ENCODE measurements around the gene PSORS1C1.
"Not testable (repeated sequence)": the region's sequence is repeated elsewhere in the genome, so short reads cannot be mapped to it uniquely, and the experiment has no call there.

Gene PSORS1C1

DNA sequence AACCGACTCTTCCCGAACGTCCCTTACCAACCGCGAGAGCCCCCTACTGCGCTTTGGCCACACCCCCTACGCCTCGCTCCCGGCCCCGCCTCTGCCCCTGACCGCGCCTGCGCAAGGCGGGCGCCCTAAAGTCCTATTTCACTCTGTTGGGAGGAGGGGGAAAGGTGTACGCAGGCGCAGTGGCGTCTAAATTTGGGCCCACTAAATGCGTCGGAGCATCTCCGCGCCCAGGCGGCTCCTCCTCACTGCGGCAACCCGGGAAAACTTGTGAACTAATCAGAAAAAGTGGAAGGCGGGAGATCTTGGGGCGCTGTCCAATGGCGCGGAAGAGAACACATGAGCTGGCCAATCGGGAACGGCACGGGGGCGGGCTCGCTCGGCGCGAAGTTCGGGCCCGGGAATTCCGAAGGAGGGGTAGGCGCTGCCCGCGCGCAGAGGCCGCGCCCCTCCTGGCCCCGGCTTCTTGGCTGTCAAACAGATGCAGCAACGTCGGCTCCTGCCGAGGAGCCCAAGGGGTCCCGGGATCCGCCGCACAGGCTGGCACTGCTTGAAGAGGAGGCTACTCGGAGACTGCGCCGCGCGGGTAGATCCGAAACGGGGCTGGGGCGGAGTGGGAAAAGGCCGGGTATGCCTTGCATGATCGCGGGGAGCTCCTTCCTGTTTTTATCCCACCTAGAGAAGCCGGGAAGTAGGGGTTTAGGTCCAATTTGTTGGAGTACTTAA lies 43.7 kb downstream of the PSORS1C1 start, which contains the start of gene TCF19:
TSS of gene TCF19 (plus strand) at position 450 of the 723 bp plus-strand sequence. CDS start 881 bp downstream, outside the sequence.
- peak; percentile 81 to 99 (median 95) for DNase-seq

DNA sequence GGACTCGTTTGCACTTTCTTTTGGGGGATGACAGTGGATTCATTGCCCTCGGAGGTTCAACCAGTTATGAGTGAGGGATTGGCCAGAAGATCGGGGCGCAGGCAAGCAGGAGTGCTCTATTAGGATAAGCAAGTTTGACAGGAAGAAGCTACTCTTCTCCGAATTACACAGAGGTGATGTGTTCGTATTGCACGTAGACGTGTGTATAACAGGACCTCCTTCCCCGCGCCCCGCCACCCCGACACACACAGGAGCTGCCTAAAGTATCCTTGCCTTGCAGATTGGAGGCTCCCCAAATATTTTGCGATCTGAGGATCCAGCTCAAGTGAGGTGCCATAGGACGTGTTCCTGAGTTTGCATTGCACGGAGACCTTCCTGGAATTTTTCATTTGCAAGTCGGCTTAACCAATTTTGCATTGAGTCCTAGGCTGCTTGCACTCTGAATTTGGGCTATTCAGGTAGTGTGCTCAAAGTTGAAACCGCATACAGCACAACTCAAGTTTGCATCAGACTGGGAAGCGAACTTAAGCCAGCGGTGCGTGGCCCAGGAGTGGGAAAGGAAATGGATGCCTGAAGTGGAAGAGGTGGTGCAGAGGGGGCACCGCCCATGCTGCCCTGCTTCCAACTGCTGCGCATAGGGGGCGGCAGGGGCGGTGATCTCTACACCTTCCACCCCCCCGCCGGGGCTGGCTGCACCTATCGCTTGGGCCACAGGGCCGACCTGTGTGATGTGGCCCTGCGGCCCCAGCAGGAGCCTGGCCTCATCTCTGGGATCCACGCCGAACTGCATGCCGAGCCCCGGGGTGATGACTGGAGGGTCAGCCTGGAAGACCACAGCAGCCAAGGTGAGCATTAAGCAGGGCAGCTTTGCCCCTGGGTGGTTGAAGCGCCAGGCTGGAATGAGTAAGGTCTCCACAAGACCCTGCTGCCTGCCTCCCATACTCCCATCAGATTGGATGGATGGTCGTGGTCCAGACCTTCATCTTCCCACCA lies 44.6 kb downstream of the PSORS1C1 start:
- no peak for DNase-seq

DNA sequence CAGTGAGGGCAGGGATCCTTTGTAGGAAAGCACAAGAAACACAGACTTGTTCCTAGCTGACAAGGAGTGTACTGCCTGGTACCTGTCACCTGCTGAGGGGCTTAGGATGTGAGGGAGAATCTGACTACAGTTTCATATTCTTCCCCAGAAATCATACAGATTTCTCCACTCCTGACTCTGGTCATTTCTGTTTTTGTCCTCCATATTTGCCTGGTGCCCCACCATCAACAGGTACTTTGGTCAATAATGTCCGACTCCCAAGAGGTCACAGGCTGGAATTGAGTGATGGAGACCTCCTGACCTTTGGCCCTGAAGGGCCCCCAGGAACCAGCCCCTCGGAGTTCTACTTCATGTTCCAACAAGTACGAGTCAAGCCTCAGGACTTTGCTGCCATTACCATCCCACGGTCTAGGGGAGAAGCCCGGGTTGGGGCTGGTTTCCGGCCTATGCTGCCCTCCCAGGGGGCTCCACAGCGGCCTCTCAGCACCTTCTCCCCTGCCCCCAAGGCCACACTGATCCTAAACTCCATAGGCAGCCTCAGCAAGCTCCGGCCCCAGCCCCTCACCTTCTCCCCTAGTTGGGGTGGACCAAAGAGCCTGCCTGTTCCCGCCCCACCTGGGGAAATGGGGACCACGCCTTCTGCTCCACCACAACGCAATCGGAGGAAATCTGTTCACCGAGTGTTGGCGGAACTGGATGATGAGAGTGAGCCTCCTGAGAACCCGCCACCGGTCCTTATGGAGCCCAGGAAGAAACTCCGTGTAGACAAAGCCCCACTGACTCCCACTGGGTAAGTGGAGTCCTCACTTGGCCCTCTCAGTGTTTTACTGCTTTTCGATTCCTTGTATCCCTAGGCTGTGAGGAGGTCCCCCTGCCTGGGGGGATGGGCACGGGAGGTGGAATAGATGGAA lies 46.9 kb downstream of the PSORS1C1 start:
- DNase-seq: no peak

DNA sequence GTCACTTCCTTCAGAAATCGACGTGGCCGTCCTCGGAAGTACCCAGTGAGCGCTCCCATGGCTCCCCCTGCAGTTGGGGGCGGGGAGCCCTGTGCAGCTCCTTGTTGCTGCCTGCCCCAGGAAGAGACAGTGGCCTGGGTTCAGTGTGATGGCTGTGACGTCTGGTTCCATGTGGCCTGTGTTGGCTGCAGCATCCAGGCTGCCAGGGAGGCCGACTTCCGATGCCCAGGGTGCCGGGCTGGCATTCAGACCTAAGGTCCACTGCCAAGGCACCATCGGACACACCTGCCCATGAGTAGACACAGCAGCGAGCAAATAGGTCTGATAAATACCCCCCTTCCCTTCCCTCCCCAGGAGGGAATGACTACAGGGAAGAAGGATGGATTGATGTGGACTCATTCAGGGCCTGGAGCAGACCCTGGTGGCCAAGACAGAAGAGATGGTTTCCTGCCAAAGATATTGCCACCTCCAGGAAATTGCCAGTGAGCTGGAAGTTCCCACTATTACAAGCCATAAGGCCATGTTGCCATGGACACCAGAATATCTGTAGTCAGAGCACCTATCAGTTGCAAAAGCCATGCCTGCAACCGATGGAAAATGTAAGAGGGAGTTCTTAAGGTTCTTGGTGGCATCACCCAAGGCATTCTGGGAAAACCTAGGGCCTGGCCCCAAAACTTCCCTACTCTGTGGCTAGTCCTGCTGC lies 48.0 kb downstream of the PSORS1C1 start:
- DNase-seq: no peak

DNA sequence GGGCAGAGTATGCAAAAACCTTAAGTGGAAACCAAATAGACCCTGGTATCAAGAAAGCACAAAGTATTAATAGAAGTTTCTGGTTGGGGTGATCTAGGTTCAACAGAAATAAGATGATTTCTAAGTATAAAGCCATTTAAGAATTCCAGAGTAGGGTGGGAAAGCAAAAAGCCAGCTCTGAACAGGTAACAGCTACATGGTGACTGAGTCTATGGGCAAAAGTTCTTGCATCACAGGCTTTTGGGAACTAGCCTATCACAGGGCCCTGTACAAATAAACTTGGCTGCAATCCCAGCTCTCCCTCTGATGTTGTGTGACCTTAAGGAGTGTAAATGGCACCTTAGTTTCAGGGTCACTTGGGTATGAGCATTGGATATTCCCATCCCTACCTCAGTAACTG lies 49.3 kb downstream of the PSORS1C1 start:
- no peak for DNase-seq

DNA sequence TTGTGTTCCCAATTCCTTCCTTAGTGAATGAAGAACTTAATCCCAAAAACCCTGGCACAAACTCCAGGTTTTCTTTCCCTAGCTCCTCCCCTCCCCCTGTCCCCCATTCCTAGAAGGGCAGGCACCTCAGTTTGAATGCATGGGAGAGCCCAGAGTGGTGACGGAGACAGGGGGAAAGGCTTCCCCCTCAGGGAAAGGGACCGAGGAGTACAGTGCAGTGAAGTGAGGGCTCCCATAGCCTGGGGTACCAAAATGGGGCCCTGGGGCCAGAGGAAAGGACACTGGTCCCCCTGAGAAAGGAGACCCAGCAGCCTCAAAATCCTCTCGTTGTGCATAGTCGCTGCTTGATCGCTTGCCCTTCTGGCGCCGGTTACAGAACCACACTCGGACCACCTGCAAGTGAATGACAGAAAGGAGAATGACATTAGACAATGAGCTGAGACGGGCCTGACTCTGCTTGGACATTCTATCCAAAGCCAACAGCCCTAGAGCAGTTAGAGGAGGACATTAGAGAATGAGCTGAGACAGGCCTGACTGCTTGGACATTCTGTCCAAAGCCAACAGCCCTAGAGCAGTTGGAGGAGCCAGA lies 50.0 kb downstream of the PSORS1C1 start:
- not testable (repeated sequence) for DNase-seq

DNA sequence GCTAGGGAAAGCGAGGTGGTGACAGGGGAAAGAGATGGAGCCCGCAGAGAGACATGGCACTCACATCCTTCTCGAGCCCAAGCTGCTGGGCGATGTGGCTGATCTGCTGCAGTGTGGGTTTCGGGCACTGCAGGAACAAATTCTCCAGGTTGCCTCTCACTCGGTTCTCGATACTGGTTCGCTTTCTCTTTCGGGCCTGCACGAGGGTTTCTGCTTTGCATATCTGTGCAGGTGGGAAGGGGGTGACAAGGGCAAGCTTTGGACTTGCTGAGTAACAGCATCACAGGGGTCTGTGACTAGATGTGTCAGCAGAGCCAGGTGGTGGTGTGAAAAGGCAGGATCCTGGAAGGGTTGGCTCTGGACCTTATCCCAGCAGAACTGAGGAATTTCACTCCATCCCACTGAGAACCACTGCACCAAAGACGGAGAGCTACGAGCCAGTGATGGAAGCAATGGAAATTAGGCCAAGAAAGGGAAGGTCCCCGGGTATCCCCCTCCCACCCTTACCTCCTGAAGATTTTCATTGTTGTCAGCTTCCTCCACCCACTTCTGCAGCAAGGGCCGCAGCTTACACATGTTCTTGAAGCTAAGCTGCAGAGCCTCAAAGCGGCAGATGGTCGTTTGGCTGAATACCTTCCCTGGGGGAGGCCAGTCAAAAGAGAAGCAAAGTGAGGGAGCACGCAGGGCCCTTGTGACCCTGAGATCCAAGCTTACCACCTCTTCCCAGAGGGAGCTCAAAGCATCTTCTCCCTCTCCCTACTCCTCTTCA lies 50.6 kb downstream of the PSORS1C1 start:
- not testable (repeated sequence) for DNase-seq

DNA sequence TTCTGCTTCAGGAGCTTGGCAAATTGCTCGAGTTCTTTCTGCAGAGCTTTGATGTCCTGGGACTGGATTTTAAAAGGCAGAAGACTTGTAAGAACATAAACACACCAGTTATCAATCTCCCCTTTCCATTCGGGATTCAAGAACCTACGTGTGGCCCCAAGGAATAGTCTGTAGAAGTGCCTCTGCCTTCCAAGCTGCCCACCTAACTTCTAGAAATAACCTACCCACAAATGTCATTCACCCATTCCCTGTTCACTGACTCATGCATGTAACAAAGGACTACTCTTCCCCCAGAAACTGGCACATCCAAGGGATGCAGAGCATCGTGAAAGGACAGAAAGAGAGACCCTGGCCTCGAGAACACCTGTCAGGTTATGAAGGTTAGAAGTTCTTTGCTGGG lies 51.4 kb downstream of the PSORS1C1 start:
- no peak for DNase-seq

DNA sequence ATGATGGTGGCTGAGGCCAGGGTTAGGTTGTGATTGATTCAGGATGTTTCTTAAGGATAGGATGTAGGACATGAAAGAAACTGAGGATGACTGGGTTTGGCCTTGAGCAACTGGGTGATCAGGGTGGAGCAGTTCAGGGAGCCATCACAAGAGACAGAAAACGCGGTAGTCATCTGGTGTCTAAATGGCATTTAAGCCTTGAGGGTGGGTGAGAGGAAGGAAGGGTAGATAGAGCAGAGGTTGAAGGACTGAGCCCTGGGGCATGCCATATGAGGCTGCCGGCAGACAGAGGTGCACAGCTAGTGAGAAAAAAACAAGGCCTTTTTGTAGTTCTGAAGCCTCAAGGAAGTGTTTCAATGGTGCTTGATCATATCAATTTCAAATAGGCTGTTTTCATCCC lies 54.0 kb downstream of the PSORS1C1 start:
- DNase-seq: no peak

DNA sequence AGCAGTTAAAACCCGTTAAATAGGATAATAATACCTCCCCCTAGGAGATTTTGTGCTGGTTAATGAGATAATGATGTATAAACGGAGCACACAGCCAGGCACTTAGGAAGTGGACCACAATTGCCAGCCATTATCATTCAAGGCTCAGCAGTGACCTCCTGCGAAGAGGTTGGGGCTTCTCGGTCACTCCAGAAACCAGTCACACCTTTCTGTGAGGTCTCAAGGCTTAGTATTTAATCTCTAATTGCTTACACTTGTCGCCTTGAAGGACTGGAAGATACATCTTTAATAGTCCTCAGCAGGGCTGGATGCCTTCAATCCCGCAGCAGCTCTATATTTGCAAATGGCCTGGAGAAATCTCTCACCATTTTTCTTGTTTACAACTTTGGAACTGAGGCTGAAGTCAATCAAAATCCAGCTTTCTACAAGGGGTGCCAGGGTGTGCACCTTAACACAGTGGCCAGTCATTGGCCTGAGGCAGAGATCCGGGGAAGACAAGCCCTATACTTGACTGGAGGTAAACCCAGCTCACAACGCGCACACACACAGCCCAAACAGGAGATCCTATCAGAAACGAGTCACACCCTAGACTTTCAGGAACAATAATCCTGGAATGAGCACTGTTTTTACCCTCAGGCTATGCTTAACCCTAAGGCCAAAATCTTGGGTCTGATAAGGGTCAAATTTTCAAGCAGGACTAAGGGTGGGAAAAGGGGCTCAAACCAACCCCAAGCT lies 54.7 kb downstream of the PSORS1C1 start:
- DNase-seq: no peak

DNA sequence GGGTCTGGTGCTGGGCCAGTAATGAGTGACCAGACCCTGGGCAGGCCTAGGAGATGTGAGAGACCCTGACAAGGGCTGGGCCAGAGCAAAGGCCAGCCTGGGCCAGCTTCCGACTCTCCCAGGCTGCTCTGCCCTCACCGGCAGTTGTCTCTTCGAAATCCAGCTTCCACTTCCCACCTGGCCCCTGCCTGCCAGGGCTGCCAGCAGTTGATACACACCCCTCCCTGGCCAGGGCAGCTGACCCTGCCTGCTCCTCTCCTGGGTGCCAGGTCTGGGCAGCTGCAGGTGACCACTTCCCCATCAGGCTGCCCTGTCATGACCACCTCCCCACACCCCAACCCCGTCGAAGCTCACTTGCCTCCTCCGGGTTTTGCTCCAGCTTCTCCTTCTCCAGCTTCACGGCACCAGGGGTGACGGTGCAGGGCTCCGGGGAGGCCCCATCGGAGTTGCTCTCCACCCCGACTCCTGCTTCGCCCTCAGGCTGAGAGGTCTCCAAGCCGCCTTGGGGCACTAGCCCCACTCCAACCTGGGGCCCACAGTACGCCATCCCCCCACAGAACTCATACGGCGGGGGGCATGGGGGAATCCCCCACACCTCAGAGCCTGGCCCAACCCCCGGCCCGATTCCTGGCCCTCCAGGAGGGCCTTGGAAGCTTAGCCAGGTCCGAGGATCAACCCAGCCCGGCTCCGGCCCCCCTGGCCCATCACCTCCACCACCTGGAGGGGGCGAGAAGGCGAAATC lies 55.4 kb downstream of the PSORS1C1 start:
- not testable (repeated sequence) for DNase-seq

DNA sequence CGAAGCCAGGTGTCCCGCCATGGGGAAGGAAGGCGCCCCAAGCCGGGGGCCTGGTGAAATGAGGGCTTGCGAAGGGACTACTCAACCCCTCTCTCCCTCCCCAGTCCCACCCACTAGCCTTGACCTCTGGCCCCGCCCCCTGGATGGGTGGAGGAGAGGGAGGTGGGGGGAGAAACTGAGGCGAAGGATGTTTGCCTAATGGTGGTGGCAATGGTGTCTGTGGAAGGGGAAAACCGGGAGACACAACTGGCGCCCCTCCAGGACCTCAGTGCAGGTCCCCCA lies 55.9 kb downstream of the PSORS1C1 start, which contains the start of gene POU5F1:
TSS of gene POU5F1 (minus strand) at position 83 of the 282 bp plus-strand sequence. CDS start at position 21, 62 bp downstream.
- no peak for DNase-seq

DNA sequence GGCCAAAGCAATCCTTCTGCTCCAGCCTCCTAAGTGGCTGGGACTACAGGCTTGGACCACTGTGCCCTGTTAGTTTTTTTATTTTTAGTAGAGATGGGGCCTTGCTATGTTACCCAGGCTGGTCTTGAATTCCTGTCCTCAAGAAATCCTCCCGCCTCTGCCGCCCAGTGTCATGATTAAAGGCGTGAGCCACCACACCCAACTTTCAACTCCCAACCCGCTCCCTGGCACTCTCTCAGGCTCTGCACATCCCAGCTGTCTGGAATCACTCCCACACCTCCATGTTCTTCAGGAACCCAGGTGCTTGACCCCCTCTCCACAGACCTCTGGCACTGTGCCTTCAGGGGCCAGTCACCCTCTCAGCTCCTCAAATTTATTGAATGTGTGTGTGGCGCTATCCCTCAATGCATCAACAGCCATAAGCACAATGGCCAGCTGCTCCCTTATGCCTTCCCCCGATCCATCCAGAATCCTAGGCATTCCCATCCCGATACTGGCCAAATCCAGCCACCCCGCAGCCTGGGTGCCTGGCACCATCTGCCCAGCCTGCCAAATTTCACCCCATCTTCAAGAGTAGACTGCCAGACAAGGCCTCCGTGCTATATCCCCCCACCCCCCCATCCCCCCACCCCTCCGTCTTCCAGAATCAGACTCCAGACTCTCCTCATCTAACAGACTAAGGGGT lies 56.5 kb downstream of the PSORS1C1 start:
- DNase-seq: no peak

DNA sequence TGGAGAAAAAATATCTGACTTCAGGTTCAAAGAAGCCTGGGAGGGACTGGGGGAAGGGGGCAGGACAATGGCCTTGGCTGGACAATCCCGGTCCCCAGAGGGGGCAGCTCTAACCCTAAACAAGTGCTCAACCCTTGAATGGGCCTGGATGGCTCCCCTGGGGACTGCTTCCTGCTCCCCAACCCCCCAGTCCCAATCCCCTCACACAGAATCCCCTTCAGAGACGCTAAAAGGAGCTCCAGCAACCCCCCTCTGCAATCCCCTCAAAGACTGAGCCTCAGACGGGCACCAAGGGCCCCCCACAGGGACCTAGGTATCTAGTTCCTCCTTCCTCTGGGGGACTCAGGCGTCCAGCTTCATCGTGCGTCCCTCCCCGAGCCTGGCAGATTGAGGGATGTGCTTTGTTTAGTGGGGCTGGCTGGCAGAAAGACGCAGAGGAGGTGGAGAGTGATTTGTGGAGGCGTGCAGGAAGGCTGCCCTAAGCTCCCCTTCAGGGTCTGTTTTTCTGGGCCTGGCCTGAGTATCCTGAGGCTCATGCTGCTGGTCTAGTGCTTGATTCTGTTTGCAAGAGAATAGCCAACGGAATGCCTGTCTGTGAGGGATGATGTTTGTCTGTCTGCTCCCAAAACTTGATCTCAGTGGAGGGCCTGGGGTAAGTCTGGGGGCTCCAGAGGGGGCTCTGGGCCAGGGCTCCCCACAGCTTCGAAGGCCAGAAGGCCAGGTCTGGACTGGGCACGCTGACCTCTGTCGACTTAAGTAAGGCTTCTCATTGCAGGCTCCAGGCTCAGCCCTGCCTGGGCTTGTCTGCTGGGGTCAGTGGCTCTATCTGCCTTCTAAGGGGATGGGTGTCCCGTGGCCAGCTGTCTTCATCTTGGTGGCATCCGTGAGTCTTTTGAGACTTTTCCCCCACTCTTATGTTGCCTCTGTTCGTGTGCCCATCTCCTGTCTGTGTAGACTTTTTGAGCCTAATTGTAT lies 57.6 kb downstream of the PSORS1C1 start:
- DNase-seq: no peak

DNA sequence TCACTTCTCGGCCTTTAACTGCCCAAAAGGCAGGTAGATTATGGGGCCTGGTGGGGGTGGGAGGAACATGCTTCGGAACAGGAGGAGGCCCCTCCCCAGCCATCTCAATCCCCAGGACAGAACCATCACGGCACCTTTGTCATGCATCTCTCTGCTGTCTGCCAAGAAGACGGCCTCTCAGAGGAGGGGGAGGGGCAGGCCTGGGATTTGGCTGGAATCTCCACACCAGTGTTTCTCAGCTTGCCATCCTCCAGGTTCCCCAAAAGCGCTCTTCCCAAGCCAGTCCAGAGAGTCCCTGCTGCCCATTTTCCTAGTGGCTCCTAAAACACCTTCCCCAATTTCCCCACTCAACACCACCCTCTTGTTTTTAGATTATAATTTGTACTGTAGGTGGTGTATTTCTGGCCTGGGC lies 58.4 kb downstream of the PSORS1C1 start:
- no peak for DNase-seq

DNA sequence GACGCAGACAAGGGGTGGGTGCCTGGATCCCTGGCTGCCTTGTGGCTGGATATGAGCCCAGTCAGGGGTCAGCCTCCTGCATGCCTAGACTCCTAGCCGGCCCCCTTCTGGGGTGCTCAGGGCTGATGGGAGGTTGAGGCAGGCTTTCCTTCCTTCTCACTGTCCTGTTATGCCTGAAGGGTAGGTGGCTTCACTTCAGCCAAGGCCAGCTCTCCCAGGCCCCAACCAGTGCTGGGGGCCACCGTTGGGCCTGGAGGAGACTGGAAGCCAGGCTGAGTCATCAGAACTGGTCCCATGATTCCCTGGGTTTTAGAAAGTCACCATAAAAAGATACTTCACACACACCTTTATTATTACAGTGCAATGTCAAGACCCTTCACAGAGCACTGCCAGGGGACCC lies 58.8 kb downstream of the PSORS1C1 start:
- DNase-seq: no peak
